GM23338 (cell line): ENCODE results near the gene ANKRD2. TPM values are rescaled to one million over a fixed set of nuclear protein-coding genes. Genes with fewer than 3 reads are reported as not detected.

ENCODE experiments used
- ATAC-seq: fragments of 200-7000 bp; cut with Tn5 transposase; 3 replicates; pipeline ENCODE4 v1.9.1; 2020
- DNase-seq: peaks from one replicate; pipeline ENCODE4 v3.0.0-alpha.2; 2015; ENCODE audit warnings: low spot score
- H2AFZ ChIP-seq: fragments of 200-600 bp; sonication (generic); 2 replicates; pipeline ENCODE4 v1.8.0; 2016; ENCODE audit warnings: antibody characterized with exemption, mild to moderate bottlenecking, moderate library complexity
- H3F3A ChIP-seq: fragments of 200-600 bp; sonication (generic); replicated peaks from 2 replicates; pipeline ENCODE4 v1.8.0; 2017; ENCODE audit warnings: antibody characterized with exemption, mixed run types, low read depth
- H3K27ac ChIP-seq: fragments of 200-600 bp; sonication (generic); 2 replicates; pipeline ENCODE4 v1.6.1; 2016; ENCODE audit warnings: low read depth
- H3K27me3 ChIP-seq: fragments of 200-600 bp; sonication (generic); 2 replicates; pipeline ENCODE4 v1.8.0; 2016; ENCODE audit warnings: mild to moderate bottlenecking, mixed run types, moderate library complexity; ENCODE audit not compliant: insufficient read depth
- H3K36me3 ChIP-seq: fragments of 200-600 bp; sonication (generic); 2 replicates; pipeline ENCODE4 v1.8.0; 2016; ENCODE audit warnings: mild to moderate bottlenecking; ENCODE audit not compliant: insufficient read depth
- H3K4me1 ChIP-seq: fragments of 200-600 bp; sonication (generic); 2 replicates; pipeline ENCODE4 v1.8.0; 2016; ENCODE audit warnings: mild to moderate bottlenecking, moderate library complexity; ENCODE audit not compliant: insufficient read depth
- H3K4me2 ChIP-seq: fragments of 200-600 bp; sonication (generic); 2 replicates; pipeline ENCODE4 v1.7.1; 2017; ENCODE audit warnings: mixed run types
- H3K4me3 ChIP-seq: fragments of 200-600 bp; sonication (generic); 2 replicates; pipeline ENCODE4 v1.6.1; 2016; ENCODE audit warnings: mixed run types
- H3K79me2 ChIP-seq: fragments of 200-600 bp; sonication (generic); replicated peaks from 2 replicates; pipeline ENCODE4 v1.8.0; 2017; ENCODE audit warnings: mild to moderate bottlenecking; ENCODE audit not compliant: insufficient read depth
- H3K9me2 ChIP-seq: fragments of 200-600 bp; sonication (generic); 2 replicates; pipeline ENCODE4 v1.8.0; 2017; ENCODE audit not compliant: insufficient read depth
- H4K20me1 ChIP-seq: fragments of 200-600 bp; sonication (generic); replicated peaks from 2 replicates; pipeline ENCODE4 v1.8.0; 2017; ENCODE audit warnings: mild to moderate bottlenecking; ENCODE audit not compliant: insufficient read depth
- H3K27ac Mint-ChIP-seq: 2 replicates; pipeline ENCODE4 v1.8.0; 2020; ENCODE audit warnings: inconsistent platforms, mild to moderate bottlenecking, moderate library complexity, mixed read lengths
- H3K27me3 Mint-ChIP-seq: 3 replicates; pipeline ENCODE4 v1.8.0; 2022; ENCODE audit warnings: low read depth, mild to moderate bottlenecking, moderate library complexity, mixed read lengths, inconsistent platforms; ENCODE audit not compliant: insufficient read depth, poor library complexity
- H3K36me3 Mint-ChIP-seq: 3 replicates; pipeline ENCODE4 v1.8.0; 2021; ENCODE audit warnings: low read depth, mild to moderate bottlenecking, inconsistent platforms, moderate library complexity, mixed read lengths
- H3K4me1 Mint-ChIP-seq: 3 replicates; pipeline ENCODE4 v1.8.0; 2020; ENCODE audit warnings: mild to moderate bottlenecking, inconsistent platforms, mixed read lengths
- H3K4me3 Mint-ChIP-seq: 3 replicates; pipeline ENCODE4 v1.8.0; 2021; ENCODE audit warnings: moderate library complexity, mild to moderate bottlenecking, inconsistent platforms, mixed read lengths
- H3K9me3 Mint-ChIP-seq: 3 replicates; pipeline ENCODE4 v1.8.0; 2020; ENCODE audit warnings: moderate library complexity, mild to moderate bottlenecking, inconsistent platforms, mixed read lengths
- CTCF ChIP-seq, 2 experiments: fragments of 200-600 bp in 1 of 2; sonication (generic) in 1 of 2; conservative IDR thresholded peaks; 2 replicates each; pipeline versions ENCODE4 v1.5.1 to v1.6.1; 2016 to 2017; ENCODE audit warnings: antibody characterized with exemption in 2 of 2, low read depth in 2 of 2, mild to moderate bottlenecking in 2 of 2, moderate library complexity in 1 of 2
- EZH2 ChIP-seq: fragments of 200-600 bp; sonication (generic); IDR thresholded peaks from one replicate; pipeline ENCODE4 v1.8.0; 2017; ENCODE audit warnings: antibody characterized with exemption, mild to moderate bottlenecking, low read depth; ENCODE audit not compliant: unreplicated experiment
- JUNB ChIP-seq: IDR thresholded peaks from one replicate; pipeline ENCODE4 v1.6.1; 2016; ENCODE audit warnings: antibody characterized with exemption; ENCODE audit not compliant: unreplicated experiment
- STAT1 ChIP-seq: IDR thresholded peaks from one replicate; pipeline ENCODE4 v1.6.1; 2016; ENCODE audit warnings: antibody characterized with exemption; ENCODE audit not compliant: unreplicated experiment
- ZNF114 ChIP-seq: fragments of 250-450 bp; sonication (Bioruptor Pico); IDR thresholded peaks from 2 replicates; pipeline ENCODE4 v1.5.0; 2020; ENCODE audit warnings: mild to moderate bottlenecking, moderate library complexity
- ZNF331 ChIP-seq: fragments of 250-450 bp; sonication (Bioruptor Pico); IDR thresholded peaks from 2 replicates; pipeline ENCODE4 v1.5.0; 2020; ENCODE audit warnings: low read depth, mild to moderate bottlenecking, moderate library complexity
- polyA plus RNA-seq: library from polyadenylated mRNA; unstranded; fragments of >200 nt; fragmentation: Nextera tagmentation; extraction: Ambion mirVana; gene quantifications from 2 replicates; pipeline ENCODE4 v1.2.1, GENCODE V29; 2016
- total RNA-seq: library from RNA; depleted of rRNA; stranded (reverse); fragments of >200 nt; shearing (Covaris generic); gene quantifications from 2 replicates; pipeline ENCODE4 v1.2.3, GENCODE V29; 2014
- TF ChIP-seq, protein P1 (sequence below): IDR thresholded peaks from 2 replicates; pipeline ENCODE4 v1.6.1; 2016; ENCODE audit warnings: antibody characterized with exemption
- TF ChIP-seq, protein P2 (sequence below): IDR thresholded peaks from one replicate; pipeline ENCODE4 v1.6.1; 2018; ENCODE audit warnings: antibody characterized with exemption; ENCODE audit not compliant: unreplicated experiment

ANKRD2 gene
- total and polyA plus RNA-seq, 2 experiments from 2014 or later = not detected

DNA sequence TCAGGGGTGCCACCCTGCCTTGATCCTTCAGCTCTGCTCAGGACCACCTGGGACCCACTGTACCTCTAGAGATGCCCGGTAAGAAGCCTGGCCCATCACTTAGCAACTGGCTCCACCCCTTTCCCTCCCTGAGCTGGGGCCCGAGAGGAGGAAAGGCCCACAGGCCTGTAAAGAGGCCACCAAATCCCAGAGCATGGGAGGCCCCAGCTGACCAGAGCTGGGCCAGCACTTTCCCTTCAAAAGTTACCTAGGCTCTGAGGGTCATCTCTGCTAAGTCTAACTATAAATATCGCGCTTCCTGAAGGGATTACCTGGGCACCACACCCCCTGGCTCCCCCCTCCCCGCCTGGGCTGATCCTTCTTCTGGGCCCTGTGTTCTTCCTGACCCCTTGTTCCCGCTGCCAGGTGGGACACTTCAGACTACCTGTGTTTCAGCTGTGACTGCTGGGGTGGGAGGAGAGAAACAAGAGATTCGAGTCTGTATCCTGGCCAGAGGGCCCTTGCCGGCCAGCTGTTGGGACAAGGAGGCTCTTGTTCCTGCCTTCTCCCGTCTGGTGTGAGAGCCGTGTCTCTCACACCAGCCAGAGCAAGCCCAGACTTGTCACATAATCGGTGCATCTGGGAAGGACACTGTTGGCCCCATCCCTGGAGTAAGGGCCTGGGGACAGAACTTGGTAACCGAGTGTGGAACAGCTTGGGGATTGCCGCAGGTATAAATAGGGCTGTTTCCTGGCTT lies 22.8 kb upstream of the ANKRD2 start:
- H3K9me3 Mint-ChIP-seq = peaks cover 4% of the 10 kb centered on the region; the same call in 2 of the 3 replicates
- Histone ChIP-seq H4K20me1 (no peaks in the 10 kb centered on the region), H3K4me2 (peak overlapping the region; percentile 70), H3K4me3 (no peak overlapping the region), H3F3A (0 out of 2 replicates have a peak, but pooled peaks cover 6% of the 10 kb centered on the region), H2AFZ (no peak overlapping the region), H3K79me2 (no peaks in the 10 kb centered on the region; the same call in none of the 2 replicates), H3K27me3 (no peaks in the 10 kb centered on the region), H3K27ac (peak overlapping the region; percentile 87), H3K4me1 (peaks cover 24% of the 10 kb centered on the region), H3K9me2 (no peaks in the 10 kb centered on the region), H3K36me3 (no peaks in the 10 kb centered on the region)
- H3K27me3 Mint-ChIP-seq = peaks cover 8% of the 10 kb centered on the region
- H3K4me3 Mint-ChIP-seq = peak overlapping the region; percentile 18; the same call in 1 of the 3 replicates
- ATAC-seq (peak; percentile 46), DNase-seq (peak; percentile 64)
- peaks cover 30% of the 10 kb centered on the region for H3K4me1 Mint-ChIP-seq
- peaks cover under 1% of the 10 kb centered on the region; the same call in 1 of the 3 replicates for H3K36me3 Mint-ChIP-seq
- TF ChIP-seq, protein P1, sequence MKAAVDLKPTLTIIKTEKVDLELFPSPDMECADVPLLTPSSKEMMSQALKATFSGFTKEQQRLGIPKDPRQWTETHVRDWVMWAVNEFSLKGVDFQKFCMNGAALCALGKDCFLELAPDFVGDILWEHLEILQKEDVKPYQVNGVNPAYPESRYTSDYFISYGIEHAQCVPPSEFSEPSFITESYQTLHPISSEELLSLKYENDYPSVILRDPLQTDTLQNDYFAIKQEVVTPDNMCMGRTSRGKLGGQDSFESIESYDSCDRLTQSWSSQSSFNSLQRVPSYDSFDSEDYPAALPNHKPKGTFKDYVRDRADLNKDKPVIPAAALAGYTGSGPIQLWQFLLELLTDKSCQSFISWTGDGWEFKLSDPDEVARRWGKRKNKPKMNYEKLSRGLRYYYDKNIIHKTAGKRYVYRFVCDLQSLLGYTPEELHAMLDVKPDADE = no peak
- TF ChIP-seq ZNF114 (no peak), JUNB (no peak), STAT1 (no peak)
- TF ChIP-seq, protein P2, sequence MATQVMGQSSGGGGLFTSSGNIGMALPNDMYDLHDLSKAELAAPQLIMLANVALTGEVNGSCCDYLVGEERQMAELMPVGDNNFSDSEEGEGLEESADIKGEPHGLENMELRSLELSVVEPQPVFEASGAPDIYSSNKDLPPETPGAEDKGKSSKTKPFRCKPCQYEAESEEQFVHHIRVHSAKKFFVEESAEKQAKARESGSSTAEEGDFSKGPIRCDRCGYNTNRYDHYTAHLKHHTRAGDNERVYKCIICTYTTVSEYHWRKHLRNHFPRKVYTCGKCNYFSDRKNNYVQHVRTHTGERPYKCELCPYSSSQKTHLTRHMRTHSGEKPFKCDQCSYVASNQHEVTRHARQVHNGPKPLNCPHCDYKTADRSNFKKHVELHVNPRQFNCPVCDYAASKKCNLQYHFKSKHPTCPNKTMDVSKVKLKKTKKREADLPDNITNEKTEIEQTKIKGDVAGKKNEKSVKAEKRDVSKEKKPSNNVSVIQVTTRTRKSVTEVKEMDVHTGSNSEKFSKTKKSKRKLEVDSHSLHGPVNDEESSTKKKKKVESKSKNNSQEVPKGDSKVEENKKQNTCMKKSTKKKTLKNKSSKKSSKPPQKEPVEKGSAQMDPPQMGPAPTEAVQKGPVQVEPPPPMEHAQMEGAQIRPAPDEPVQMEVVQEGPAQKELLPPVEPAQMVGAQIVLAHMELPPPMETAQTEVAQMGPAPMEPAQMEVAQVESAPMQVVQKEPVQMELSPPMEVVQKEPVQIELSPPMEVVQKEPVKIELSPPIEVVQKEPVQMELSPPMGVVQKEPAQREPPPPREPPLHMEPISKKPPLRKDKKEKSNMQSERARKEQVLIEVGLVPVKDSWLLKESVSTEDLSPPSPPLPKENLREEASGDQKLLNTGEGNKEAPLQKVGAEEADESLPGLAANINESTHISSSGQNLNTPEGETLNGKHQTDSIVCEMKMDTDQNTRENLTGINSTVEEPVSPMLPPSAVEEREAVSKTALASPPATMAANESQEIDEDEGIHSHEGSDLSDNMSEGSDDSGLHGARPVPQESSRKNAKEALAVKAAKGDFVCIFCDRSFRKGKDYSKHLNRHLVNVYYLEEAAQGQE = no peak
- H3K27ac Mint-ChIP-seq = peak overlapping the region; percentile 67

GRCh38 chr10:97550336-97551149 lies 22.0 kb upstream of the ANKRD2 start:
- peaks cover 11% of the 10 kb centered on the region for H3K9me3 Mint-ChIP-seq
- peaks cover 2% of the 10 kb centered on the region for H3K79me2 ChIP-seq
- H3K36me3 Mint-ChIP-seq = peaks cover 7% of the 10 kb centered on the region; the same call in 2 of the 3 replicates
- H3K27ac ChIP-seq = peak overlapping the region; percentile 87
- peak overlapping the region; percentile 14 for H3K27ac Mint-ChIP-seq
- no peaks in the 10 kb centered on the region for H3K36me3 ChIP-seq
- no peaks in the 10 kb centered on the region for H3K27me3 ChIP-seq
- no peak overlapping the region for H3K4me3 ChIP-seq
- H3K4me1 ChIP-seq = peaks cover 24% of the 10 kb centered on the region
- no peaks in the 10 kb centered on the region for H4K20me1 ChIP-seq
- no peaks in the 10 kb centered on the region for H3K9me2 ChIP-seq
- peak overlapping the region; percentile 70 for H3K4me2 ChIP-seq
- ATAC-seq = peak; percentile 64
- H3F3A ChIP-seq = 0 out of 2 replicates have a peak, but pooled peaks cover 6% of the 10 kb centered on the region
- no peak overlapping the region for H2AFZ ChIP-seq
- H3K4me1 Mint-ChIP-seq = peaks cover 30% of the 10 kb centered on the region
- peak; percentile 67 for DNase-seq
- H3K4me3 Mint-ChIP-seq = peak overlapping the region; percentile 10; the same call in 1 of the 3 replicates
- H3K27me3 Mint-ChIP-seq = peaks cover 8% of the 10 kb centered on the region
- no peak for TF ChIP-seq EZH2
- 0 out of 4 replicates have a peak, but pooled peaks of 1 of the 2 experiments have one; percentile 1 for TF ChIP-seq CTCF (conservative IDR thresholded peaks at IDR 0.05; ENCODE audit: low read depth in 2 of 2)
- no peak for TF ChIP-seq ZNF331 (CRISPR knock-in tag)
